HG03045 (cell line): ENCODE results near the gene BCAS3.

Experiments used
- ATAC-seq: cut with Tn5 transposase; IDR thresholded peaks from one replicate; pipeline ENCODE4 v1.9.1; 2021; ENCODE audit warnings: mild to moderate bottlenecking, moderate library complexity; ENCODE audit not compliant: unreplicated experiment

The BCAS3 gene

GRCh38 chr17:61325382-61326073 is 647.9 kb downstream of the BCAS3 start:
- no peak for ATAC-seq

GRCh38 chr17:61326330-61326729 is 648.7 kb downstream of the BCAS3 start:
- ATAC-seq: no peak

GRCh38 chr17:61328351-61328750 is 650.7 kb downstream of the BCAS3 start:
- ATAC-seq: no peak

GRCh38 chr17:61330174-61331150 is 652.8 kb downstream of the BCAS3 start:
- ATAC-seq: no peak

- ATAC-seq: no peak
Measured at GRCh38 chr17:61331178-61331577, 653.5 kb downstream of the BCAS3 start.

- no peak for ATAC-seq
Measured at GRCh38 chr17:61331886-61332285, 654.2 kb downstream of the BCAS3 start.

- no peak for ATAC-seq
Measured at GRCh38 chr17:61333136-61333535, 655.5 kb downstream of the BCAS3 start.

GRCh38 chr17:61334673-61335072 is 657.0 kb downstream of the BCAS3 start:
- ATAC-seq: no peak

GRCh38 chr17:61335105-61335844 is 657.6 kb downstream of the BCAS3 start:
- ATAC-seq: no peak

GRCh38 chr17:61335845-61336655 is 658.4 kb downstream of the BCAS3 start:
- ATAC-seq: no peak

GRCh38 chr17:61337290-61337689 is 659.6 kb downstream of the BCAS3 start:
- ATAC-seq: no peak

GRCh38 chr17:61338000-61338798 is 660.5 kb downstream of the BCAS3 start:
- no peak for ATAC-seq

GRCh38 chr17:61338874-61339478 is 661.3 kb downstream of the BCAS3 start:
- no peak for ATAC-seq

- ATAC-seq: no peak
Measured at GRCh38 chr17:61340431-61341209, 663.0 kb downstream of the BCAS3 start.

GRCh38 chr17:61343576-61343975 is 665.9 kb downstream of the BCAS3 start:
- ATAC-seq: no peak

GRCh38 chr17:61345061-61345460 is 667.4 kb downstream of the BCAS3 start:
- no peak for ATAC-seq

- no peak for ATAC-seq
Measured at GRCh38 chr17:61345825-61346666, 668.4 kb downstream of the BCAS3 start.

- ATAC-seq: no peak
Measured at GRCh38 chr17:61349350-61349749, 671.7 kb downstream of the BCAS3 start.
